HG02763 (cell line): ENCODE measurements around the gene MTCL1.
"Not testable (repeated sequence)": the region's sequence is repeated elsewhere in the genome, so short reads cannot be mapped to it uniquely, and the experiment has no call there.

Experiments
- ATAC-seq: cut with Tn5 transposase; IDR thresholded peaks from one replicate; pipeline ENCODE4 v1.9.1; 2021; ENCODE audit warnings: mild to moderate bottlenecking, moderate library complexity; ENCODE audit not compliant: unreplicated experiment

The MTCL1 gene

DNA sequence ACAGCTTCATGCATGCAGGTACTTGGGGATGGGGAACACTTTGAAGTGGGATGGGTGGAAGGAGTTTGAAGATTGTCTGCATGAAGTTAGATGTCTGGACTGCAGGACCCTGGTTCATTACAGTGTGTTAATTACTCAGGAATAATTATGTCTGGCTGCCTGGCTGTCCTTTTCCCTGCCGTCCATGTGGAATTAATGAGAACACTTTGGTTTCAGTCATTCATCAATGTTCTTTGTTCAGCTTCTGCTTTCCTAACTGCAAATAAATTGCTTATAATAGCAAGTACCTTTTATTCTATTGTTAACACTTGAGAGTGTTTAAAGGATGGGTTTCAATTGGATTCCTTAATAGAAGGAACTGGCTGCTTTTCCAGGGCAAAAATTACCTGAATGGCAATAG, 35.8 kb downstream of the MTCL1 start:
- ATAC-seq: no peak

DNA sequence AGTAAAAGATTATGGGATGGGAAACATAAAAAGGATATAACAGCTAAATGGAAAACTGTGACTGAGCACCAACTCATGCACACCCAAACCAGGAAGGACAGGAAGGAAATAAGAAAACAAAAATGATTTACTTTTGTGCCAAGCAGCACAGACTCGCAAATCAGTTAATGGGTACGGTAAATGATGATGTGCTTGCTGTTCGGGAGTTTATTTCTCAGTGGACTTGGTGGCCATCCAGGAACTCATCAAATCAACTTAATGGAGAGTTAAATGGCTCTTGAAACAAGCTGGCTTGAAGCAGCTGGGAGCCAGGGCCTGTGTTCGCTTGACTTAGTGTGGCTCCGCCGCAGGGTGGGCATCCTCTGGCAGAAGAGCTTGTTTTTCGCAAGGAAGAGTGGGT, 36.2 kb downstream of the MTCL1 start:
- no peak for ATAC-seq

DNA sequence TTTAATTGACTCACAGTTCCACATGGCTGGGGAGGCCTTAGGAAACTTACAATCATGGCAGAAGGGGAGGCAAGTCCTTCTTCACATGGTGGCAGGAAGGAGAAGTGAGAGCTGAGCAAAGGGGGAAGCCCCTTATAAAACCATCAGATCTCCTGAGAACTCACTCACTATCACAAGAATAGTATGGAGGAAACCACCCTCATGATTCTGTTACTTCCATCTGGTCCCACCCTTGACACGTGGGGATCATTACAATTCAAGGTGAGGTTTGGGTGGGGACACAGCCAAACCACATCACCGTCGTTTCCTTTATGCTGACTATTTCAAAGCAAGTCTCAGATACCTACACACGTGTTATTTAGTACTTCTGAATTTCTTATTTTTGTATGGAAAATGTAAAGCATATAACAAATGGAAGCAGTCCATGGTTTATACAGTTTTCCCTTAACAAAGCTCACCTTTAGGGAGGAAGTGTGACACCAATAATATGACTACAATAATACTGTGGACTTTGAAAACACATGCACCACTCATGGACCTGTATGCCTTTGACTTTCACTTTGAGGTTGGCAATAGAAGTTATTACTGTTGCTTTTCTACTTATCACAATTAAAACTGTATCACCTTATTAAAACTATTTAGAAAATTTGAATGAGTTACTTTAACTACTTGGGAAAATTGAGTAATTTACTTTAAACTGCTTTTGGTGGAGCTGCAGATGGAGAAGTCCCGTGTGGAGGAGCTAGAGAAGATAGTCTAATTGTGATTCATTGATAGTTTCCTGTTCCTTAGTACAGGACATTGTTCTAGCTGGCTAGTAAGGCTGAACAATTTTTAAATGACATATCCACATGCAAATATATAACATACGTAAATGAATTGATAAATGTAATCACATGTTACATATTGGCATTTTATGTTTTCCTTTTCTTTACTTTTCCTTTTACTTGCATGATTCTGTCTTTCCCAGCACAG, 37.3 kb downstream of the MTCL1 start:
- no peak for ATAC-seq

DNA sequence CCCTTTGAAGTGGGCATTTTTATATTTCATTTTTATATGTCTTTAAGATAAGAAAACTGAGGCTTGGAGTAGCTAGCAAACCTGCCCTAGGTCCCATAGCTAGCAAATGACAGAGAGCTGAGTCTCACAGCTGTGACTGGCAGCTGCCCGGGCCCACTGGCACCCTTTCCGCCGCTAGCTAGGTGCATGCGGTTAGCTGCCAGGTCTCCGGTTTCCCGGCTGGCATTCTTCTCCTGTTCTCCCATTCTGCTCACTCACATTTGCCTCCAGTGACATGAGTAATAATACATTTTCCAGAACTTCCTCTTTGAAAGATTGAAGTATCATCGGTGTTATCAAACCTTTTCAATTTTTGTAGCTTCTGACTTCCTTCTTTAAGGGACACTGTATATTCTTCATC, 38.7 kb downstream of the MTCL1 start:
- no peak for ATAC-seq

DNA sequence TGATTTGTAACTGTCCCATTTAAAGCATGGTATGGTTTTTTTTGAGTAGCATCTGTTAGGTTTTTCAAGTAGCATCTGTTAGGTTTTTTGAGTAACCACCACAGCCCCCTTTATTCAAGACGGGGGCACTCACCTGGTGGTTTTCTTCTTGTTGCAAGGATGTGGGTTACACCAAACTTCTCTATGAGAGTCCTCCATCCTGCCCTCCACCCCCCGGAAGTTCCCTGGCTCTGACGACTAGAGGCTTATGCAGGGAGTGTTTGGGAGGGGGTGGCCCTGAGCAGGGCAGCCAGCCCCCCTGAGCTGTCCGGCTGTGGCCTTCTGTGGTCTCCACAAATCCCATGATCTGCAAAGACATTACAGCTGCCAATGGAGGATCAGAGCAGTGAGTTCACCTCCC, 39.3 kb downstream of the MTCL1 start:
- no peak for ATAC-seq

DNA sequence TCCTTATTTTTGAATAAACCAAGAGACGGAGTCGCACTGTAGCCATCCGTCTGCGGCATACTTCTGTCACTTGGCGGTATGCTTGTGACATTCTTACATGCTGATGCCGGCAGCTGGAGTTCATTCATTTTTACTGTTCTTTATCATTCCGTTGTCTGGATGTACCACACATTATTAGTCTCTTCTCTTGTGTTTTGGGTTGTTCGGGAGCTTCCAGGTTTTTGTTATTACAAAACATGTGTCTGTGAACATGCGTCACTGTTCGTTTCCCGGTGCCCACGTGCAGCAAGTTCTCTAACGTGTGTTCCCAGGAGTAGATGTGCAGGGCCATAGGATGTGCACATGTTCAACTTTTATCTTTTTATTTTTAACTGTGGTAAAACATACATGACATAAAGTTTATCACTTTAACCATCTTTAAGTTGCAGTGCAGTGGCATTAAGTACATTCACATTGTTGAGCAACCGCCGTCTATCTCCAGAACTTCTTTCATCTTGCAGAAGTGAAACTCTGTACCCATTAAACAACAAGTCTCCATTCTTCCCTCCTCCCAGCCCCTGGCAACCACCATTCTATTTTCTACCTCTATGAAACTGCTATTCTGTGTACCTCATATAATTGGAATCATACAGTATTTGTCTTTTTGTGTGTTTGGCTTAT, 40.1 kb downstream of the MTCL1 start:
- no peak for ATAC-seq

DNA sequence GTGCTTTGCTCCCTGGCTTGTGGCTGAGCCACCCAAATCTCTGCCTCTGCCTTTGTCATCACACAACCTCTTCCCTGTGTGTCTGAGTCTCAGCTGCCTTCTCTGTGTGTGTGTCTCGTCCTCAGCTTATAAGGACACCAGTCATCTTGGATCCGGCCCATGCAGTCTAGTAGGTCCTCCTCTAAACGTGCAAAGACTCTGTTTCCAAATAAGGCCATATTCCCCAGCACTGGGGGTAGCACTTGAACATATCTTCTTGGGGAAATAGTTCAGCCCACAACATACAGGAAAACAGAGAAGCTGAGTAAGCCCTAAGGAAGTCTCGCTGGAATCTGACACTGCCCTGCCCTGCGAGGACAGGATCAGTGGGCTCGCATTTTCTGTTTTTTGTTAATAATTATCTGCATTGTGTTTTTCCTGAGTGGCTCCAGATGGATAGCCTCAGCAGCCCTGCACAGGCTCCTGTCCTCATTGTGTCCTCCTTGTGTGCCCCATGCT, 42.1 kb downstream of the MTCL1 start:
- ATAC-seq: no peak

DNA sequence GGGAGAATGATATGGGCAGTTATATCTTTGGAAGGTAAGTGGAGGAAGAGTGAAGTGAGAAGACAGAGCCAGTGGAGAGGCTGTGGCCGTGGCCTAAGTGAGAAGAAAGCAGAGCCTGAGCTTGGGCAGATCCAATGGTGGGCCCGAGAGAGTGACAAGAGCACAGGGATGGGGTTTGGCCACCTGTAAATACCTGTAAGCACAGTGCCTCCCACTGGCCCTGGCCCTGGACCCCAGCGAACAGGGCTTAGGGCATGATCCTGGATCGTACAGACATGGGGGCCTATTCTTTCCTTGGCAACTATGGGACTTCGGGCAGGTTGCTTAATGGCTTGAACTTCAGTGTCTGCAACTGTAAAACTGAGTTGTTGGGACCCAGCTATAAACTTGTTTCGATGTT, 44.1 kb downstream of the MTCL1 start:
- no peak for ATAC-seq

DNA sequence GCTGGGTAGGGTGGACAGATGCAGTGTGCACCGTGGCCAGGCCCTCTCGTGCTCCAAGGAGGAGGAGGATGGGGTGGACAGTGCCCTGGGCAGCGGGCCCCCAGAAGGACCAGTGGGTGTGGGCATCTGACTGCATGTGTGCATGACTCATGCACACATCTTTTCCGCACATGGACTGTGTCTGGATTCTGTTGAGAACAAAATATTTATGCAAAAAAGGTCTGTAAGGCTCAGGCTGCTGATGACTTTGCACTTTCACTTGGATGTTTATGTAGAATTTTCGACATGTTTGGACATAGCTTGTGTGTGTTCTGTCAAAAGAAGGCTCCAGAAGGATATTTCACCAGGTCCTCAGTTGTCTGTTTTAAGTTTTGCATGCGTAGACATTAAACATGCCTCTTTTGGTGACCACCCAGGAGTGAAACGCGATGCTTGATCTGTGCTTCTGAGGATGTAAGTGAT, 45.6 kb downstream of the MTCL1 start:
- no peak for ATAC-seq

DNA sequence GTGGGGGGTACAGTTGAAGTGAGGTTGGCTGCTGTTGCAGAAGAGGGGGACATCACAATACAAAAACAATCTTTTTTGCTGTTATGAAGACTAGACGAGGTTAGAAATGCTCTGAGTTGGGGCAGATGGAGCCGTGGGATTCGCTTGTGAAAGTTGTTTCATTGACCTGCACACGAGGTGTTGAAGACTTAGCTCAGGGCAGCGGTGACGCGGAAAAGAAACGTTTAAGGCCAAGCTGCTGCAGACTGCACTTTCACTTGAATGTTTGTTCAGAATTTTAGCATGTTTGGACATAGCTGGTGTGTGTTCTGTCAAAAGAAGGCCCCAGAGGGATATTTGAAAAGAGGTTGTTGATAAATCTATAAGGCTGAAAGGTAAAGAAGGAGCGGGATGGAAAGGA, 46.3 kb downstream of the MTCL1 start:
- ATAC-seq: no peak

DNA sequence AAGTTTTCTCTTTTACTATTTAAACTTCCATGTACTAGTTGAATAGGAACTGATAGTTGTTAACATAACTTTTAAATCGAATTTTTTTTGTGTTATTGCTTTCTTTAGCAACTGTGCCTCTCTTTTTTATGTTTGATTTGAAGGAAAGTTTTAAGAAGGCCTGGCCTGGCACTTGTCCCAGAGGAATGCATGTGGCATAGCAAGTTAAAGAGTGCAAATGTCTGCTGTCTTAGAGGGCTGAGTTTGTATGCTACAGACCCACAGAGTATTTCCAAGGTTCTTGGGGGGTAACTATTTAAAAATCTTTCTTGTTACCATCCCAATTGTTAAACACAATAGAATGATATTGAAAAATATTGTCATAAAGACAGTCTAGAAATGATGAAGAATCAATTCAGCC, 47.0 kb downstream of the MTCL1 start:
- ATAC-seq: no peak

DNA sequence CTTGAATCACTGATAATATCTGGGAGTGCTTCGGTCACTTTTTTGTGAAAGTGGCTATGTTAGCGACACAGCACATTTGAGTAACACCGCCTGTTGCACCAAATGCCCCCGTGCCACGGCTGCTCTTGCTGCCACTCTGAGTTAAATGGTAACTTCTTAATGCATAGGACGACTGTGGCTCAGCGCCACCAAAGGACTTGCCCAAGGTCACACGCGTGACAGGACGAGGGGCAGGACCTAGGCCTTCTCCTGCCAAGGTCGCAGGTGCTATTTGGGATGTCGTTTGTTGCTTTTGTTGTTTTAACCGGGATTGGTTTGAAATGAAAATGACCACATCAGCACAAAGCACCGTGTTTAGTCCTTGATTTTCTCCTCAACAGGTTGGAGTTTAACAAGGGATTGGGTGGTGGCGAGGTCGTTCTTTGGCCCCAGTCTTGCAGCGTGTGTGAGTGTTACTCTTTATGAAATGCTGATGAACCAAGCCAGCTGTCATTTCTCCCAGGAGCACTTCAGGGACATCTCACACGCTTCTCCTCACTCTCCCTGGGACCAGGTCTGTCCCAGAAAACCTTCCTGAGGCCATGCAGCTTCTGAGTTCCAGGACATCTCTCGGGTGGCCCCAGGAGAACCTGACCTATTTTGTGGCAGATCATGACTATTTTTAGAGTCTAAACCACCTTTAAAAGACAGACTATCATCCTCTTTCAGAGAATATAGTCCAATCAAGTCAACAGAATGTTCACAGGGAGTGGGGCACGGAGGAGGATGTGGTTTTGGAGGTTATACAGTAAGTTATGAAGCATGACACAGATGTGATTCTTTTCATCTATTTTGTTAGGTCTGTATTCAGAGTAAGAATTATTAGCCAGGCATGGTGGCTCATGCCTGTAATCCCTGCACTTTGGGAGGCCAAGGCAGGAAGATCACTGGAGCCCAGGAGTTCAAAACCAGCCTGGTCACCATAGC, 49.9 kb downstream of the MTCL1 start:
- ATAC-seq: no peak

DNA sequence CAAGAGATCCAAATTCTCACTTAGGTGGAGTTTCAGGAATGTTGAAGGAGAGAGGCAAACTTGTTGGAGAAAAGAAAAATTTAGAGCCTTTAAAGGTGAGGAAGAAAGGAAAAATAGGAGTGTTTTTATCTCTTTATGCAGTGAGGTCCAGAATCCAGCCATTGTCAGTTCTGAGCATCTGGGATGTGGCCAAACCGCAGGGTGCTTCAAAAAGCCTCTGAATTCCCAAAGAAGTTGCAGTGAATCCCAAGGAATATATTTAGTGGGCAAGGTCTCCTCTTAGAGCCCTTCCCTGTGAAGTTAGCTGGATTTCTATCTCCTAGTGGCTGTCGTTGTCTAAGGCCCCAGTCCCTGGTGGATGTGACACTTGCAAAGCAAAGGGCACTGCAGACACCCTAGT, 51.2 kb downstream of the MTCL1 start:
- ATAC-seq: no peak

DNA sequence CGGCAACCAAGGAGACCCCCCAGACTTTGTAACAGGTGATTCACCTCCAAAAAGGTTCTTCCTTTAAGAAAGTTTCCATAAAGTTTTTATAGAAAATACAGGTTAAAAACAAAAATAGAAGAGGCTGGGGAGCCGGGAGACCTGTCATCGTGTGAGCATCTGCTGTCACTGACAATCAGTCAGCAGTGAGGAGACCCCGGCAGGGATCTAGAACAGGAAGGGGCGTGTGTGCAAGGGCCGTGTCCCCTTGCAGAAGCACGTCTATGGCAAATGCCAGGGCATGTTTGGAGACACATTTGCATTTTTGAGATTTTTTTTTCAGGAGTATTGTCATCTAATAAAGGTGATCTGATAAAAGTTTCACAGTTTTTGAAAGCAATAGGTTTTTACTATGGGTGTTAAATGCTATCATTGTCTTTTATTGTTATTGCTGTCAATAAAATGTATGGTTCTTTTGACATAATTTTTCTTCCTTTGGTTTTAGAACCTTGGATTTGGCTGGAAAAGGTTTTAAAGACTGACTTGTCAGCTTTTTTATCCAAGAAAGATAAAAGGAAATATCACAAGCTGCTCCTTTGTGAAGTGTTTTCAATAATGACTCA, 52.1 kb downstream of the MTCL1 start:
- ATAC-seq: no peak

DNA sequence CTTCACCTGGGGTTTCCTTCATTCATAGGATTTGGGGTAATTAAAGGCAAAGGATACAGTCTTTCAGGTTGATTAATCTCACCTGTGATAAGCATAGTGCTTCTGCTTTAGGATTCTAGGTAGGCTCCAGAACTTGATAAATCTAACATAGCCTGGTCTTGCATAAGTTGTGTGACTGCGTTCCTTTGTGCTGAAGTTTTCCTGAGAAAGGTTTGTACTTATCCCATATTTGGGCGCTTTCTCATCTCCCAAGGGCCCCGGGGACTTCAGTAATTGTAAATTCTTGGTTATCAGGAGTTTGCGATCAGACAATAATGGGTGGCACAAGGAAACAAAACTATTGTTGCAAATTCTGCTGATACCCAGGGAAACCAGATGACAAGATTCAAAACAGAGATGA, 53.1 kb downstream of the MTCL1 start:
- ATAC-seq: no peak

DNA sequence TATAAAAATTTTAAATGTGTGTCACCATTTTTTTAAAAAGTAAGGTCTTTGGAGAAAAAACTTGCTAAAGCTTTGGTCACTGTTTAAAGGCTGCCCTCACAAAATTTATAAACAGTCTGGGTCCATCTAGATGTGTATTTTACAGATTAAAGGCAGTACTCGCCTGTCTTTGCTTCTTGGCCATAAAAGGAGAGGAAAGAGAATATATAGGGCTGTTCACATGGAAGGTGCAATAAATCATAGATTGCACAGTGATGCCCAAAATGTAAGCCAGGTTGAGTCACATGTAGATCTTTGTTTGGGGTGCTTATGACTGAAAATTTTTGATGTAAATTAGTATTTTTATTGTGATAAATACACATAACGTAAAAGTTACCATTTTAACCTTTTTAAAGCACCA, 55.6 kb downstream of the MTCL1 start:
- no peak for ATAC-seq

DNA sequence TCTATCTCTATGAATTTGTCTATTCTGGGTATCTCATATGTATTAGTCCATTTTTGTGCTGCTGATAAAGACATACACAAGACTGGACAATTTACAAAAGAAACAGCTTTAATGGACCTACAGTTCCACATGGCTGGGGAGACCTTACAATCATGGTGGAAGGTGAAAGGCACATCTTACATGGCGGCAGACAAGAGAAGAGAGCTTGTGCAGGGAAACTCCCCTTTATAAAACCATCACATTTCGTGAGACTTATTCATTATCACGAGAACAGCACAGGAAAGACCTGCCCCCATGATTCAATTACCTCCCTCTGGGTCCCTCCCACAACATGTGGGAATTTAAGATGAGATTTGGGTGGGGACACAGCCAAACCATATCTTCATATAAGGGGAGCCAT, 56.2 kb downstream of the MTCL1 start:
- not testable (repeated sequence) for ATAC-seq

DNA sequence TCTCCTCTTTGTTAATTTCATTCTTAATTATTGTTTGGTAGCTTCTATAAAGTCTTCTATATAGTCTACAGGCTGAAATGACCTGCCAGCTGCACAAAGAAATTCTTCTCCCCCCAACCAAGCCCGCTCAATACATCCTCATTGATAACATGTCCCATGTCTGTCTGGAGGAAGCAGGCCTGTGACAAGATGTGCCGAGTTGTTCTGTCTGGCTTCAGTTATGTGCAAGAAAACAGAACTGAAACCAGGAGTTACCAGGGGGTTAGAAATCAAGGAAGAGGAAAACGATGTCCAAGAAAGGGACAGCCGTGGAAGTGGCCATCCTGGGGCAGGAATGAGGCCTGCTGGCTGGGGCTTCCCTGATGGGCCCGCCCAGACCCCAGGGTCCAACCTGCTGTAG, 57.6 kb downstream of the MTCL1 start:
- no peak for ATAC-seq

DNA sequence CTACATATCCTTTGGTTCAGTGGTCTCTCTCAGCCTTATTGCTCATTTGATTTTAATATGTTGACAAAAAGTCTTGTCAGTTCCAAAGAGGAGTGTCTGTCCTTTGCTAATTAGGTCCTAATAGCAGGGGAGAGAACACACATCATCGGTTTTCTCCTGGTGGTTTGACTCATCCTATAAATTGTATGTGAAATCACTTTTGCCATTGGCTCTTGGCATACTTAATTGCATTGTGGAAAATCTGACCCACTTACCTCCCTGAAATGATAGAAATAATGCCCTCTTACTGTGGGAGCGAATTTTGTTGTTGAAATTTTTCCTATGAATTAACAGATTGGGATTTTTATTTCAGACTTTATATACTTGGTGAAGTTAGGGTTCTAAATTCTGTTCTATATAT, 58.3 kb downstream of the MTCL1 start:
- ATAC-seq: no peak

DNA sequence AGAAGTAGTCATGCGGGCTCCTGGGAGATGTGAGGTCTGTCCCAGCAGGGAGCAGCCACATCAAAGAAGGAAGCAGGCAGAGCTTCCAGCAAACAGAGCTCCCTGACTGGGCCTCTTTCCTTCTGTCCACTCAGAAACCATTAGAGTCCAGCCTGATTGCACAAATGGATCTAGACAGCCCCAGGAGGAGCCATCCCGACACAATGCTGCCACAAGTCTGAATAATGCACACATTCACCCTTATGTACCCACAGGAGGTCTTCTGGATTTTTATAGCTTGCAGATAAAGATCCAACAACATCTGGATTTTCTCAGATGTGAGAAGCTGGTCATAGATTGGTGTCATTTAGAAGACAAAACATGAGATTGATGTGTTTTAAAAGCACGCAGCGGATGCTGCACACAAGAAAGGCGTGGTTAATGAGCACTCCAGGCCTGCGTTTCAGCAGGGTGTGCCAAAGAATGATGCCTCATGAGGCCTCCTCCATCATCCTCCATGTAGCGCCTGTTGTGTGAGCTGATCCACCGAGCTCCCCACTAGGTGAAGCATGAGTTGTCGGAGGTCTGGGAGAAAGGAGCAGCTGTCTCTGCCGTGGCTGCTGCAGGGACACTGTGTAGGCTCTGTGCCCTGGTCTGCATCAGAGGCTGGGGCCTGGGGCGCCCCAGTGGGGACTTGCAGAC, 60.6 kb downstream of the MTCL1 start:
- ATAC-seq: no peak
